ENCODE measurements around the gene OR52A1.
"Not testable (repeated sequence)": the region's sequence is repeated elsewhere in the genome, so short reads cannot be mapped to it uniquely, and the experiment has no call there.

OR52A1 gene

DNA sequence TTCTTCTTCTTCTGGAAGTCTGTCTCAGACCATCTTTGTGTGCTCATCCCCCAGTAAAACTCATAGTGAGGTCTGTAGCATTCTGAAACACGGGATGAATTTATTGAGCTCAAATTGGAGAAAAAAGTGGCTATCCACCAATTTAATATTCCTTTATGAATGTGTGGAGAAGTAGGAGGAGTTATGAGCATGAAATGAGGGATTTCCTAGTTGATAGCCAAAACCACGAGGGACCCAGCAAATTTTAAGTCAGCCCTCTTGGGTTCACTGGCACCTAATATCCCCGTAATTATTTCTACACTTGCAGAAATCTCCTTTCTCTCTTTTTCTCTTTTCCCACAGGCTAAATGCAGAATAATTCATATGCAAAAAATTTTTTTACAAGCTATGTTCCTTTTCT, at the start of gene OR52A1:
OR52A1 (minus strand) TSS at position 101 of the 400 bp plus-strand sequence. CDS start 2,388 bp downstream, outside the sequence.
- no peak for DNase-seq (ENCODE audit: low spot score)

GRCh38 chr11:5203366-5203765, 48.8 kb upstream of the OR52A1 start:
- DNase-seq (ENCODE audit: low spot score): no peak

DNA sequence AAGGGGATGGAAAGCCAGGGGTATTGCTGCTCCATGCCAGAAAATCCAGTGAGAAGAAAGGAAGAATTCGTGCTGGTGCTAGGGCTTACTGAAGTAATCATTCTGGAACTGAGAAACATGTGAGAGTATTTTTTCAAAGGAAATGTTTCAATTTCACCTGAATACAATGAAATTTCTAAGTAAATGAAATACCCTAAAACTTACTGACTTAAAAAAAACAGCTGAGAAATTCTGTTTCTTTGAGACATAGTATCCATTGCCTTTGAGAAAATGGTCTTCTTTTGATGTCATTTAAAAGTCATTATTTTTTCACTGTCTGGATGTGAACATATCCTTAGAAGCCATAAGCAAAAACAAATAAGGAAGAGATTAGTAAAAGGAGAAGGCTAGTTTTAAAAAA, 46.0 kb upstream of the OR52A1 start, which contains the start of gene OR51V1:
OR51V1 (minus strand) TSS at position 101 of the 400 bp plus-strand sequence; CDS start at position 101, 0 bp downstream.
- no peak for DNase-seq (ENCODE audit: low spot score)

- DNase-seq (ENCODE audit: low spot score): no peak
Measured at GRCh38 chr11:5198285-5198684, 43.7 kb upstream of the OR52A1 start.

- no peak for DNase-seq (ENCODE audit: low spot score)
Measured at GRCh38 chr11:5197536-5197935, 43.0 kb upstream of the OR52A1 start.

- DNase-seq (ENCODE audit: low spot score): no peak
Measured at GRCh38 chr11:5196731-5197130, 42.2 kb upstream of the OR52A1 start.

- no peak for DNase-seq (ENCODE audit: low spot score)
Measured at GRCh38 chr11:5196067-5196466, 41.5 kb upstream of the OR52A1 start.

GRCh38 chr11:5192738-5193137, 38.2 kb upstream of the OR52A1 start:
- no peak for DNase-seq (ENCODE audit: low spot score)

- no peak for DNase-seq (ENCODE audit: low spot score)
Measured at GRCh38 chr11:5188201-5188600, 33.6 kb upstream of the OR52A1 start.

- DNase-seq (ENCODE audit: low spot score): no peak
Measured at GRCh38 chr11:5178046-5178837, 23.7 kb upstream of the OR52A1 start.

DNA sequence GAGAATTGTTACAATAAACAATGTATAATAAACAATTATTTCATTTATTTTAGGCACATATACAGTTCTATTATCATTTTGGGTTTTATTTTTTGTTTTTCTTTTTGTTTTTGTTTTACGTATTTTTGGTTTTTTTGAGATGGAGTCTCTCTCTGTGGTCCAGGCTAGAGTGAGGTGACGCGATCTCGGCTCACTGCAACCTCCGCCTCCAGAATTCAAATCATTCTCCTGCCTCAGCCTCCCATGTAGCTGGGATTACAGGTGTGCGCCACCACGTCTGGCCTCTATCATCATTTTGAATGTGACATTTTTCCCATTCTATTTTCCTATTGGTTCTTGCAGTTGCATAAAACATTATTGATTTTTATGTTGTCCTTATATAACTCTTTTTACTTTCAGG, 20.4 kb upstream of the OR52A1 start:
- DNase-seq (ENCODE audit: low spot score): no peak

GRCh38 chr11:5171856-5172255, 17.3 kb upstream of the OR52A1 start:
- DNase-seq (ENCODE audit: low spot score): no peak

DNA sequence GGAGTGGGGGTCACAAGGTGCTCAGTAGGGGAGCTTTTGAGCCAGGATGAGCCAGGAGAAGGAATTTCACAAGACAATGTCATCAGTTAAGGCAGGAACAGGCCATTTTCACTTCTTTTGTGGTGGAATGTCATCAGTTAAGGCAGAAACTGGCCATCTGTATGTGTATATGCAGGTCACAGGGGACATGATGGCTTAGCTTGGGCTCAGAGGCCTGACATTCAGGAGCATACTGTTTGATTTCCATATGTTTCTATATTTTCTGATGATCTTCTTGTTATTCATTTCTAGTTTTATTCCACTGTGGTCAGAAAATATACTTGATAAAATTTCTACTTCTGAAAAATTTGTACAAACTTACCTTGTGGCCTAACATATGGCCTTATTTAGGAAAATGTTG, 11.3 kb upstream of the OR52A1 start:
- DNase-seq (ENCODE audit: low spot score): not testable (repeated sequence)

- DNase-seq (ENCODE audit: low spot score): not testable (repeated sequence)
Measured at GRCh38 chr11:5164807-5165206, 10.2 kb upstream of the OR52A1 start.

DNA sequence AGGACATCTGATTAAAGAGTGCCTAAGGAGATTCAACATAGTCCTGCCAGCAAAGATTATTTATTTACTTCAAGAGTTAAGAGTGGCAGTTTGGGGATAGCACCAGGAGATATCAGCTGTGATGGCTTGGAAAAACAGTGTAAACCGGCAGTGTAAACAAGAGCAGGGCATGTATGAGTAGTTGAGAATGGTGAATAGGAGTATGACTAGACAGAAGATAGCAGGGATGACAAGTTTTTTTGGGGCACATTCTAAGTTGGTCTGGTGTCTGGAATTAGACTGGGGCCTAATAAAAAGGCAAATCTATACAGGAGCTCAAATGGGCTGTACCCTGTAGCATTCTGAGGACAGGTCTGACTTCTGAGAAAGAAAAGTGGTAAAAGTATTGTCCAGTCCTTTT, 6.5 kb upstream of the OR52A1 start:
- DNase-seq (ENCODE audit: low spot score): not testable (repeated sequence)

DNA sequence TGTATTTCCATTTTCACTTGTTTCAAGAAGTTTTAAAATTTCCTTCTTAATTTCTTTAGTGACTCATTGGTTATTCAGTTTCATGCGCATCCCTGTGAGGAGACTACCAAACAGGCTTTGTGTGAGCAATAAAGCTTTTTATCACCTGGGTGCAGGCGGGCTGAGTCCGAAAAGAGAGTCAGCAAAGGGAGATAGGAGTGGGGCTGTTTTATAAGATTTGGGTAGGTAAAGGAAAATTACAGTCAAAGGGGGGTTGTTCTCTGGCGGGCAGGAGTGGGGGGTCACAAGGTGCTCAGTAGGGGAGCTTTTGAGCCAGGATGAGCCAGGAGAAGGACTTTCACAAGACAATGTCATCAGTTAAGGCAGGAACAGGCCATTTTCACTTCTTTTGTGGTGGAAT, 5.7 kb upstream of the OR52A1 start:
- DNase-seq (ENCODE audit: low spot score): not testable (repeated sequence)

DNA sequence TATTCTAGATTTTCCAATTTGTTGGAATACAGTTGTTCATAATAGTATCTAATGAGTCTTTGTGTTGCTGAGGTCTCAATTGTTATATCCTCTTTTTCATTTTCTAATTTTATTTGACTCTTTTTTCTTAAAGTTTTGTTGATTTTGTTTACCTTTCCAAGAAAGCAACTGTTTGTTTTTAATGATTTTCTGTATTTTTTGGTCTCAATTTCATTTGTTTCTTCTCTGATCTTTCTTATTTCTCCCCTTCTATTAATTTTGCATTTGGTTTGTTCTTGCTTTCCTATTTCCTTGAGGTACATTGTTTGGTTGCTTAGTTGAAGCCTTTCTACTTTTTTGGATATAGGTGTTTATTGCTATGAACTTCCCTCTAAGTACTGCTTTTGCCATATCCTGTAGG, 5.2 kb upstream of the OR52A1 start:
- DNase-seq (ENCODE audit: low spot score): no peak

DNA sequence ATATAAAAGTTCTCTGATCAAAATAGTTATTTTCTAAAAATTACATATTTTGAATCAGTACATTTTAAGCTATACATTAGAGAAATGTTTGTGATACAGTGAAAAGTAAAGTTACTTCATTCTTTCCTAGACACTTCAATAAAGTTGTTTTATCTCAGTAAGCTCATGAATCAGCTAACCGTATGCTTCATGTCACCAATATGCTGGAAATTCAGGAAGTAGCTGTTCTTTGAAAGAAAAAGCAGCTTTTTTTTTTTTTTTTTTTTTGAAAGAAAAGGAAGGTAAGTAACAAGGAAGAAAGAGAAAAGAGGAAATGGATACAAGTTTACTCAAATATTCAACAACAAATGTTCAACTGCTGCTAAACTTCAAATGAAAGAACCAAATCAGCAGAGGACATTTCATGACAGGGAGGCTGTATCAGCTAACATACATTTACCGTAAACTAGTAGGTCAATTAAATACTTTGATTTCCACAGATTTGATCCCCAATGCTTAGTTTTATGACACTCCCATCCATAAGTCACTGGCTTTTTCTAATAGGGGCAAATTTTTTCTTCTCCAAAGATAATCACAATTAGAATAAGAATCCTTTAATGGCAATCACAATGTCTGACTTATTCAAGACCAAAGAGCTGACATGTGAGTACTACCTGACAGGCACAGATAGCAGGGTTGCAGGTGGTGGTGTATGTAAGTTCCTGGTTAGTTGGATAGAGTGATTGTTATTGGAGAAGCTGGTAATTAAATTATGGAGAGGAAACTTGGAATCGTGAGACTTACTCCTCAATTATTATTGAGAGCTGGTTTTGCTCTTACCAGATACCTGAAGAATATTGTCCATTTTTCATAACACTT, 754 bp downstream of the OR52A1 start:
- no peak for DNase-seq (ENCODE audit: low spot score)

DNA sequence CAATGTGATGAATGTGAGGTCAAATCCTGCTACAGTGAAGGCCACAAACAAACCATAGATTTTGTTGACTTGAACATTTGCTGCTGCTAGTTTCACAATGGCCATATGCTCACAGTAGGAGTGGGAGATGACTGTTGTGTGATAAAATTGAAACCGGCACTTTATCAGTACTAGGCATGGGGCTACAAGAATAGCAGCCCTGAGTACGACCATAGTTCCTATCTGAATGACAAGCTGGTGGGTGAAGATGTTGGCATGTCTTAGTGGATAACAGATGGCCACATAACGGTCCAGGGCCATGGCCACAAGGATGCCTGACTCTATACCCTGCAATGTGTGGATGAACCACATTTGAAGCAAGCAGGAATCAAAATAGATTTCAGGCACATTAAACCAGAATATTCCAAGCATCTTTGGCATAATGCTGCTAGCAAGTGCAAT, 2.8 kb downstream of the OR52A1 start:
- no peak for DNase-seq (ENCODE audit: low spot score)

GRCh38 chr11:5144206-5144605, 10.4 kb downstream of the OR52A1 start:
- DNase-seq (ENCODE audit: low spot score): not testable (repeated sequence)

DNA sequence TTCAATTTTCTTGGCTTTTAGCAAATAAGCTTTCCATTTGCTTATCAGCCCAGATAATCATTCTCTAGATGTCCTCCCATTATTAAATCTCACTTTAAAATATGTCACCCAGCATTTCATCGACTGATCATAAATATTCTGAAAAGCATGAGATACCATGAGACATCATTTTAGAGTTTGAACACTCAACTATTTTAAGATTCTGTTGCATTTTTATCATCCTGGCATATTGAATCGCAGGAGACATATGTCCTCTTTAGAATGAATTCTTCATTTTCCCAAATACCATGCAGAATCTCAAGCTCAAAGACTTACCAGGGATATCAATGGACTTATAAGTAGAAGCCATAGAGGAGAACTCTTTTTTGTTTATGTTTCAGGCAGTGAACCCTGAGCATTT, 16.6 kb downstream of the OR52A1 start, which contains the start of gene OR52A5:
OR52A5 (minus strand) TSS at position 361 of the 400 bp plus-strand sequence. CDS start 5,714 bp downstream, outside the sequence.
- DNase-seq (ENCODE audit: low spot score): no peak

DNA sequence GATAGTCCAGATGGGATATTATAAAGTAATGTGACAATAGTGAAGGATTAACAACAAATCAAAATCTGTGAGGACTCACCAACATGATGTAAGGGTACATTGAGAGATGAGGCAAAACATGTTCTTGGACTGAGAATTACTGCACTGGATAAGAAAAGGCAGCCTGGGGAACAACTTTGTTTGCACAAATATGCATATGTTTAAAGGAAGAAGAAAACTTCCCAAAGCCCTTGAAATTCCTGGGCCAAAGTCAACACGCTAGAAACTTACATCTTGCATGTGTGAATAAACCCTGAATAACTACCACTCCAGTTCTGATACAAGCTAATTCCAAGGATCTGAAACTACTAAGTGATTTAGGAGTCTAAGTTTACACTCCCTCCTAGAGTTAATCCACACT, 17.5 kb downstream of the OR52A1 start:
- no peak for DNase-seq (ENCODE audit: low spot score)

DNA sequence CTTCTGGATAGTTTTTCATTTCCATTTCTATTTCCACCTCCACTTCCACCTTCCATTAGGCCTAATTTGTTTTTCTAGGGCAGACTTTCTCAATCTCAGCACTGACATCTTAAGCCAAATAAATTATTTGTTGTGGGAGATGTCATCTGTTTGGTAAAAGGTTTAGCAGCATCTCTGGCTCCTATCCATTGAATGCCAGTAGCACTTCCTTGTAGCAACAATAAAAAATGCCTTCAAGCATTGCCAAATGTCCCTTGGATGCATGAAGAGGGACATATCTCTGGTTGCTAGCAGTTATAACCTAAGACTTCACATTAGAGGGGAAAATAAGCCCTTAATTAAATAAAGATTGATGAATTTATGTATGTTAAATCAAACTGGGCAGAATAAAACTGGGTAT, 18.3 kb downstream of the OR52A1 start:
- no peak for DNase-seq (ENCODE audit: low spot score)
